Fibroblast of skin of right biceps (primary cell): Measurements from ENCODE around the gene GAD2.

Source experiments
- DNase-seq: peaks from one replicate; pipeline ENCODE4 v3.0.0-alpha.2; 2013

GAD2 gene

GRCh38 chr10:26216585-26217395 lies at the start of gene GAD2:
TSS of gene GAD2 (plus strand) at chr10:26216774. CDS start at chr10:26216810, 36 bp downstream.
- no peak for DNase-seq

- no peak for DNase-seq
Measured at GRCh38 chr10:26169466-26169865, 47.1 kb upstream of the GAD2 start.

- DNase-seq = no peak
Measured at GRCh38 chr10:26172131-26172530, 44.4 kb upstream of the GAD2 start.

GRCh38 chr10:26173837-26174236 lies 42.7 kb upstream of the GAD2 start:
- DNase-seq = no peak

- no peak for DNase-seq
Measured at GRCh38 chr10:26177341-26177740, 39.2 kb upstream of the GAD2 start.

- DNase-seq = no peak
Measured at GRCh38 chr10:26194275-26194674, 22.3 kb upstream of the GAD2 start.

GRCh38 chr10:26197248-26197647 lies 19.3 kb upstream of the GAD2 start:
- no peak for DNase-seq

- no peak for DNase-seq
Measured at GRCh38 chr10:26198119-26198518, 18.5 kb upstream of the GAD2 start.

- no peak for DNase-seq
Measured at GRCh38 chr10:26199841-26200240, 16.7 kb upstream of the GAD2 start.

GRCh38 chr10:26205223-26205622 lies 11.4 kb upstream of the GAD2 start:
- DNase-seq = no peak

GRCh38 chr10:26211781-26212444 lies 4.7 kb upstream of the GAD2 start:
- no peak for DNase-seq

- DNase-seq = no peak
Measured at GRCh38 chr10:26212511-26212910, 4.1 kb upstream of the GAD2 start.

GRCh38 chr10:26213157-26213800 lies 3.3 kb upstream of the GAD2 start:
- no peak for DNase-seq

- DNase-seq = no peak
Measured at GRCh38 chr10:26214004-26214403, 2.6 kb upstream of the GAD2 start.

GRCh38 chr10:26214551-26215395 lies 1.8 kb upstream of the GAD2 start:
- no peak for DNase-seq

- DNase-seq = no peak
Measured at GRCh38 chr10:26215396-26215934, 1.1 kb upstream of the GAD2 start.

GRCh38 chr10:26215935-26216584 lies 514 bp upstream of the GAD2 start:
- DNase-seq = peak; percentile 20

GRCh38 chr10:26217396-26218086 lies 967 bp downstream of the GAD2 start:
- no peak for DNase-seq

- DNase-seq = no peak
Measured at GRCh38 chr10:26219676-26220075, 3.1 kb downstream of the GAD2 start.

GRCh38 chr10:26220901-26221300 lies 4.3 kb downstream of the GAD2 start:
- DNase-seq = no peak

- no peak for DNase-seq
Measured at GRCh38 chr10:26221541-26221940, 5.0 kb downstream of the GAD2 start.

GRCh38 chr10:26222563-26222962 lies 6.0 kb downstream of the GAD2 start:
- DNase-seq = no peak
